Adrenal gland (tissue), 12 donors: ENCODE measurements around the gene KDM4B. TPM values are rescaled to one million over a fixed set of nuclear protein-coding genes. Genes with fewer than 3 reads are reported as not detected.

Source experiments
- DNase-seq, 7 donors: peaks; one replicate each; pipeline ENCODE4 v3.0.0-alpha.2; 2019 to 2020
- H3K27ac ChIP-seq, 5 donors: fragments of 200-600 bp; sonication (generic) in 4 of 5; 1 replicate in 3 of 5; 2 replicates in 2 of 5; pipeline versions ENCODE4 v1.5.1 to v1.8.0; 2016 to 2020; ENCODE audit warnings: mild to moderate bottlenecking in 1 of 5
- H3K27me3 ChIP-seq: fragments of 200-600 bp; 2 replicates; pipeline ENCODE4 v1.8.0; 2021
- H3K36me3 ChIP-seq, 2 donors: fragments of 200-600 bp; replicated peaks in 1 of 2; 1 replicate in 1 of 2; 2 replicates in 1 of 2; pipeline versions ENCODE4 v1.5.1 to v1.8.0; 2018 to 2022
- H3K4me1 ChIP-seq, 2 donors: fragments of 200-600 bp; replicated peaks in 1 of 2; 1 replicate in 1 of 2; 2 replicates in 1 of 2; pipeline versions ENCODE4 v1.5.1 to v1.8.0; 2018 to 2021
- H3K4me3 ChIP-seq, 4 donors: fragments of 200-600 bp; sonication (generic) in 3 of 4; one replicate each; pipeline ENCODE4 v1.5.1; 2016 to 2018
- H3K9me3 ChIP-seq, 3 donors: fragments of 200-600 bp; sonication (generic) in 1 of 3; replicated peaks in 1 of 3; 1 replicate in 2 of 3; 2 replicates in 1 of 3; pipeline versions ENCODE4 v1.5.1 to v1.8.0; 2016 to 2021
- POLR2A ChIP-seq, 2 donors: fragments of 450-650 bp; IDR thresholded peaks; one replicate each; pipeline ENCODE4 v1.6.1; 2017; ENCODE audit warnings: antibody characterized with exemption in 2 of 2, mild to moderate bottlenecking in 2 of 2, moderate library complexity in 1 of 2
- WGBS, 4 donors: extraction: QIAGEN DNeasy Blood & Tissue Kit in 2 of 4; methylation state at CpG; one replicate each; pipeline versions ENCODE4 v1.1.5 to v1.1.7; 2013 to 2017; 5-methylcytosine and 5-hydroxymethylcytosine counted together
- intact Hi-C, 2 donors: fragments of 100-400 bp; cut with DNase I; formaldehyde crosslinking; loops; one replicate each; pipeline versions ENCODE4 v1.14.1 to v1.15.0; 2022 to 2023
- polyA plus RNA-seq, 3 donors: library from polyadenylated mRNA; stranded (reverse); fragments of 200-250 nt in 2 of 3; fragments of 350-450 nt in 1 of 3; fragmentation: Illumina TruSeq in 1 of 3; extraction: RNeasy Lipid Tissue Mini Kit (QIAGEN cat#74804) in 1 of 3; gene quantifications; one replicate each; pipeline ENCODE4 v1.2.3, GENCODE V29; 2013 to 2014
- total RNA-seq, 9 donors: library from RNA; depleted of rRNA in 4 of 9; stranded (reverse); fragments of >200 nt in 4 of 9; fragments of 120-200 nt in 1 of 9; fragmentation: NEBNext Ultra II Directional in 1 of 9; extraction: Animal tissue kit (Norgen Biotek cat#: 25700) in 1 of 9; gene quantifications; one replicate each; pipeline versions ENCODE4 v1.1.0 to v1.2.4, GENCODE V29; 2013 to 2023
- TF ChIP-seq, protein P1 (sequence below), 6 experiments: fragments of 450-650 bp in 4 of 6; fragments of 200-600 bp in 2 of 6; sonication (generic) in 1 of 6; IDR thresholded peaks; 1 replicate in 5 of 6; 2 replicates in 1 of 6; pipeline versions ENCODE4 v1.5.1 to v1.8.0; 2016 to 2021; ENCODE audit warnings: antibody characterized with exemption in 6 of 6, mild to moderate bottlenecking in 2 of 6, moderate library complexity in 1 of 6
- donor health status: healthy with polysubstance abuse.
- donor health status: Bipolar disorder and iron deficiency.
- donor health status: DM: yes; HTN: yes; CAD: no.
- donor health status: DM: no; HTN: no; CAD: no.
- donor health status: DM: no; HTN: no; CAD: no.
- donor health status: DM: yes; HTN: yes; CAD: no.

The KDM4B gene
- total and polyA plus RNA-seq, 12 donors, result 9.8 to 65.1 (median 39.9) TPM

DNA sequence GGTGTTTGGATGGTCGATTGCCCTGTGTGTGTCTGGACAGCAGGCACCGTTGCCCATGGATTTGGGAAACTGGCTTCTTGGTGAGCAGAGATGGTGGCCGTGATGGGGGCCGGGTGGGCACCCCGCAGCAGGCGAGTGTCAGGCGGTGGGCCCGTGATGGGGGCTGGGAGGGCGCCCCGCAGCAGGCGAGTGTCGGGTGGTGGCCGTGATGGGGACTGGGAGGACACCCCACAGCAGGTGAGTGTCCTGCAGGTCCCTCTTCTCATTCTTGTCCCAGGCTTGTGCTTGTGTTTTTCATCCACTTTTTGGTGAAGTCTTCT, 86.5 kb downstream of the KDM4B start:
- Histone ChIP-seq H3K36me3 (peaks cover 0 to 6% of the 10 kb centered on the region in 2 donors), H3K4me1 (no peaks in the 10 kb centered on the region), H3K27me3 (no peaks in the 10 kb centered on the region), H3K4me3 (no peak overlapping the region), H3K27ac (peak overlapping the region in 1 of 5 donors; percentile 38), H3K9me3 (no peaks in the 10 kb centered on the region)
- TF ChIP-seq, protein P1, sequence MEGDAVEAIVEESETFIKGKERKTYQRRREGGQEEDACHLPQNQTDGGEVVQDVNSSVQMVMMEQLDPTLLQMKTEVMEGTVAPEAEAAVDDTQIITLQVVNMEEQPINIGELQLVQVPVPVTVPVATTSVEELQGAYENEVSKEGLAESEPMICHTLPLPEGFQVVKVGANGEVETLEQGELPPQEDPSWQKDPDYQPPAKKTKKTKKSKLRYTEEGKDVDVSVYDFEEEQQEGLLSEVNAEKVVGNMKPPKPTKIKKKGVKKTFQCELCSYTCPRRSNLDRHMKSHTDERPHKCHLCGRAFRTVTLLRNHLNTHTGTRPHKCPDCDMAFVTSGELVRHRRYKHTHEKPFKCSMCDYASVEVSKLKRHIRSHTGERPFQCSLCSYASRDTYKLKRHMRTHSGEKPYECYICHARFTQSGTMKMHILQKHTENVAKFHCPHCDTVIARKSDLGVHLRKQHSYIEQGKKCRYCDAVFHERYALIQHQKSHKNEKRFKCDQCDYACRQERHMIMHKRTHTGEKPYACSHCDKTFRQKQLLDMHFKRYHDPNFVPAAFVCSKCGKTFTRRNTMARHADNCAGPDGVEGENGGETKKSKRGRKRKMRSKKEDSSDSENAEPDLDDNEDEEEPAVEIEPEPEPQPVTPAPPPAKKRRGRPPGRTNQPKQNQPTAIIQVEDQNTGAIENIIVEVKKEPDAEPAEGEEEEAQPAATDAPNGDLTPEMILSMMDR (IDR thresholded peaks at IDR 0.05), result no peak
- TF ChIP-seq POLR2A (IDR thresholded peaks at IDR 0.05), result no peak
- WGBS, 4 donors, result 88 to 98% (median 94%) methylated on average over 7 to 13 of the region's 13 CpGs
- no peak for DNase-seq
- intact Hi-C loops, result loop anchor here (10.0 kb wide), 2 partner anchors 319 to 529 kb away; no protein-coding TSS in a partner anchor

DNA sequence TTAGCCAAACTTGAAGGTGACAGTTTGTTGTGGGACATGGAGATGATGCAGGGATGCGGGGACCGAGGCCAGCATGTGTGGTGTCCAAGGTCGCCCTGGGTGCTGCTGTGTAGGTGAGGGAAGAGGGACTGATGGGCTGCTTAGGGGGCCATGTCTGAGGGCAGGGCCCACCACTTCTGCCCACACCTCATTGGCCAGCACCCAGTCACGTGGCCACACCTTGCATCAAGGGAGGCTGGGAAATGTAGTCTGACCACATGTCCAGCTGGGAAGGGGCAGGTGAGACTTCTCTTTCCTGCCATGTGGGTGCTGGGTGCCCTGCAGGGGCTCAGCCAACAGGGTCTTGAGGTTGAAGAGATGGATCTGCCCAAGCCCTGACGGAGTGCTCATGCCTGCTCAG, 88.9 kb downstream of the KDM4B start:
- no peak for DNase-seq
- Histone ChIP-seq H3K36me3 (peaks cover 0 to 6% of the 10 kb centered on the region in 2 donors), H3K27ac (no peak overlapping the region), H3K27me3 (no peaks in the 10 kb centered on the region), H3K9me3 (no peaks in the 10 kb centered on the region), H3K4me1 (no peaks in the 10 kb centered on the region), H3K4me3 (no peak overlapping the region)
- TF ChIP-seq POLR2A (IDR thresholded peaks at IDR 0.05), result no peak
- WGBS, 4 donors, result 74 to 89% (median 84%) methylated on average over 4 to 5 of the region's 5 CpGs
- intact Hi-C loops, result loop anchor here (10.0 kb wide), 2 partner anchors 317 to 527 kb away; no protein-coding TSS in a partner anchor

DNA sequence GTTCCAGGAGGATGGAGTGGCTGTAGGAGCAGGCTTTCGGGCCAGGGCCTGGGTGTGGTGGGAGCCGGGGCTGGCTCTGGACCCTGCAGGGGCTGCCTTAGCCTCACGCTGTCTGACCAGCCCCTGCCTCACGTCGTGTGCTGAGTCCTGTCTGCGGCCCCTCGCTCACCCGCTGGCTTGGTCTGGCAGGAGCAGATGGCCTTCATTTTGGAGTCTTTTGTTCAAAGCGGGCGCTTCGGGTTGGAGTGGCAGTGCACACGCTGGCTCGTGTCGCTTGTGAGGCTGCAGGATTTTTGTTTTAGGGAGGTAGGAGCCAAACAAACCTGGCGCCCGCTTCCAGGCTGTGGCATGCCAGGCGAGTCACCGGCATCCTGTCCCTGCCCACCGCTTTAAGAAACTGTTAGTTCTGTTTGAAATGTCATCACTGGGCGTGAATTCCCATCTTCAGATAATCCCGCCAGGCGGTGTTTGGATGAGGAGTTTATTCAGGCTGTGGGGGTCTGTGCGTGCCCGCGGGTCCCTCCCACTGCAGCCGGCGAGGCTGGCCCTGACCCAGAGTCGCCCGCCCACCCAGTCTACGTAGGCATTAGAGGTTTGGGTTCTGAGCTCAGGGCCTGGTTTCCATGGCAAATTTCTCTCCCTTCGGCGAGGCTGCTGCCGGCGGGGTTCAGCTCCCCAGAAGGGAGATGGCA, 89.8 kb downstream of the KDM4B start:
- no peak for TF ChIP-seq POLR2A (IDR thresholded peaks at IDR 0.05)
- TF ChIP-seq, protein P1 (IDR thresholded peaks at IDR 0.05), result no peak
- no peak overlapping the region for H3K4me3 ChIP-seq
- intact Hi-C loops, result loop anchor here (10.0 kb wide), 2 partner anchors 316 to 526 kb away; no protein-coding TSS in a partner anchor
- no peak overlapping the region for H3K27ac ChIP-seq
- DNase-seq, result no peak
- no peaks in the 10 kb centered on the region for H3K4me1 ChIP-seq
- no peaks in the 10 kb centered on the region for H3K9me3 ChIP-seq
- no peaks in the 10 kb centered on the region for H3K27me3 ChIP-seq
- WGBS, 4 donors, result 85 to 92% (median 88%) methylated on average over 8 to 34 of the region's 34 CpGs
- H3K36me3 ChIP-seq, result peaks cover 0 to 10% of the 10 kb centered on the region in 2 donors

DNA sequence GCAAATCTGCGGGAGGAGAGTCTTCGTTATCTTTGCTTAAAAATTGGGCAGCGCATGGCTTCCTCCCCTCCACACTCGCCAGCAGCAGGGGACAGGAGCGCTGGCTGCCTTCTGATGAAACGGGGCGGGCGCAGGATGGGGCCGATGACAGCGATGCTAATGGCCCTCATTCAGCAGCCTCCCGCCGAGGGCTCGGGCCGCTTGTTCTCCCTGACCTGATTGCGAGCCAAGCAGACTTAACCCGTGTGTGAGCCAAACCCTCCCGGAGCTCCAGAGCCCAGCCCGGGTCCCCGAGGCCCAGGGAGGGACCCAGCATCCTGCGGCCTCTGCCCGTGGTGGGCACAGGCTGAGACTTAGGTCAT, 90.3 kb downstream of the KDM4B start:
- 81 to 88% (median 86%) methylated on average over 16 to 21 of the region's 21 CpGs for WGBS, 4 donors
- no peaks in the 10 kb centered on the region for H3K27me3 ChIP-seq
- no peak overlapping the region for H3K4me3 ChIP-seq
- no peak for DNase-seq
- no peak for TF ChIP-seq POLR2A (IDR thresholded peaks at IDR 0.05)
- TF ChIP-seq, protein P1 (IDR thresholded peaks at IDR 0.05), result no peak
- peaks cover 0 to 13% of the 10 kb centered on the region in 2 donors for H3K36me3 ChIP-seq
- no peak overlapping the region for H3K27ac ChIP-seq
- no peaks in the 10 kb centered on the region for H3K4me1 ChIP-seq
- intact Hi-C loops, result loop anchor here (10.0 kb wide), 2 partner anchors 316 to 526 kb away; no protein-coding TSS in a partner anchor
- H3K9me3 ChIP-seq, result no peaks in the 10 kb centered on the region

DNA sequence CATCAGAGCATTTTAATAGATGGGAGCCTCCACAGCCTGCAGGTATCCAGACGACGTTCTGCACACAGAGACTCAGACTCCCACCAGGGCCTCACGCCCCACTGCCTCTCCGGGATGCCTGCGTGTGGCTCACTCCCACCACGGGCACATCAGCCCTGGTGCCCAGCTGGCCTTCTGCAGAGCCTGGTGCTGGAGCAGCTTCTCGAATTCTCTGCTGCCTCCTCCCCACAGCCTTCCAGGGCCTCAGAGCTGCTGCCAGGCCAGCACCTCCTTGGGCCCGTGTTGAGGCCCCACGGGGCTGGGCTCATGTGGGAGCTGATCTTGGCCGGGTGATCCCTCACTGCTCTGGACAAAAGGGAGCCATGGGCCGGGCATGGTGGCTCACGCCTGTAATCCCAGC, 90.9 kb downstream of the KDM4B start:
- no peak for DNase-seq
- 90 to 96% (median 94%) methylated on average over 11 to 12 of the region's 12 CpGs; no CpG with 5 or more reads in 1 of the 4 donors for WGBS, 4 donors

More for the DNA sequence above, 90.9 kb downstream of the KDM4B start:
- Histone ChIP-seq H3K9me3 (no peaks in the 10 kb centered on the region), H3K4me3 (no peak overlapping the region), H3K4me1 (no peaks in the 10 kb centered on the region), H3K27me3 (no peaks in the 10 kb centered on the region), H3K36me3 (peaks cover 0 to 10% of the 10 kb centered on the region in 2 donors), H3K27ac (no peak overlapping the region)
- intact Hi-C loops, result loop anchor here (10.0 kb wide), 3 partner anchors 75 to 525 kb away; no protein-coding TSS in a partner anchor
- TF ChIP-seq POLR2A (IDR thresholded peaks at IDR 0.05), result no peak
- TF ChIP-seq, protein P1 (IDR thresholded peaks at IDR 0.05), result no peak
